ENCODE data around the gene TAF1C.
"Not testable (repeated sequence)": the region's sequence is repeated elsewhere in the genome, so short reads cannot be mapped to it uniquely, and the experiment has no call there.

TAF1C gene

GRCh38 chr16:84207251-84207650, 20.4 kb upstream of the TAF1C start:
- no peak for DNase-seq

- no peak for DNase-seq
Measured at GRCh38 chr16:84205976-84206691, 19.3 kb upstream of the TAF1C start.

DNA sequence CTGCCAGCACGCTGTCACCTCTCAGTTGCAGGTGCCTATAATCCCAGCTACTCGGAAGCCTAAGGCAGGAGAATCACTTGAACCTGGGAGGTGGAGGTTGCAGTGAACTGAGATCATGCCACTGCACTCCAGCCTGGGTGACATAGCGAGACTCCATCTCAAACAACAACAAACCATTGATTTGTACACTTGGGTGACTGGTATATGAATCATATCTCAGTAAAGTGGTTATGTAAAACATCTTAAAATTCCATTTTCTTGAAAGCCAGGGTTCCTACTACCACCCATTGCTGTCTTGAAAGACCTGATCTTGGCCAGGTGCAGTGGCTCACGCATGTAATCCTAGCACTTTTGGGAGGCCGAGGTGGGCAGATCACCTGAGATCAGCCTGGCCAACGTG, 18.3 kb upstream of the TAF1C start:
- DNase-seq: not testable (repeated sequence)

GRCh38 chr16:84204551-84204950, 17.7 kb upstream of the TAF1C start:
- DNase-seq: not testable (repeated sequence)

GRCh38 chr16:84199861-84200260, 13.0 kb upstream of the TAF1C start:
- DNase-seq: peak in 1 of 2 donors; percentile 36

GRCh38 chr16:84199097-84199496, 12.2 kb upstream of the TAF1C start:
- no peak for DNase-seq

- DNase-seq: no peak
Measured at GRCh38 chr16:84198401-84198800, 11.5 kb upstream of the TAF1C start.

DNA sequence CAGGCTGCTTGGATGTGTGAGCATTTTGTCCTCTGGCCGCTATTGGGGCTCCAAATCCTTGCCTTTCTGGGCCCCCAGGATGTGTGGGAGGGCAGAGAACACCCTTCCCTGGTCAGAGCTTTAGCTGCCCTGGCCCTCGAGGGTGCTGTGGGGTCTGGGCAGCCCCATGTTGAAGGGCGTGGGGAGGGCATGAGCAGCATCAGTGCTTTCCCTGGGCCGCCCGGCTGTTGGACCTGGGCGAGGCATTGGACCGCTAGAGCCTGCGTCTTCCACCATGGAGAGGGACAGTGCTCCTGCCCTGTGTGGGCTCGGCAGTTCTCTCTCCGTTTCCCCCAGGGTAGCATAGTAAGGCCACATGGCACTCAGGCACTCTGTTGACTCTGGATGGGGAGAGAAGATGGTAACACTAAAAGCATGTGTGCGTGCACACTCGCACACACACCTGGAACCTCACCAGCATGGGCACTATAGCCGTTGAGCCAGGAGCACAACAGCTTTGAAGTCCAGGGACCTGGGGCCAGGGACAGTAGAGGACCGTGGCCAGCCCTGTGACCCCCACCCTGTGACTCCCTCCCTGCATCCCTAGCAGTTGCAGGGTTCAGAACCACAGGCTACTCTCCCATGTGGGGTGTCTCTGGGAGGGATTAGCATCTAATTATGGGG, 10.7 kb upstream of the TAF1C start:
- no peak for DNase-seq

DNA sequence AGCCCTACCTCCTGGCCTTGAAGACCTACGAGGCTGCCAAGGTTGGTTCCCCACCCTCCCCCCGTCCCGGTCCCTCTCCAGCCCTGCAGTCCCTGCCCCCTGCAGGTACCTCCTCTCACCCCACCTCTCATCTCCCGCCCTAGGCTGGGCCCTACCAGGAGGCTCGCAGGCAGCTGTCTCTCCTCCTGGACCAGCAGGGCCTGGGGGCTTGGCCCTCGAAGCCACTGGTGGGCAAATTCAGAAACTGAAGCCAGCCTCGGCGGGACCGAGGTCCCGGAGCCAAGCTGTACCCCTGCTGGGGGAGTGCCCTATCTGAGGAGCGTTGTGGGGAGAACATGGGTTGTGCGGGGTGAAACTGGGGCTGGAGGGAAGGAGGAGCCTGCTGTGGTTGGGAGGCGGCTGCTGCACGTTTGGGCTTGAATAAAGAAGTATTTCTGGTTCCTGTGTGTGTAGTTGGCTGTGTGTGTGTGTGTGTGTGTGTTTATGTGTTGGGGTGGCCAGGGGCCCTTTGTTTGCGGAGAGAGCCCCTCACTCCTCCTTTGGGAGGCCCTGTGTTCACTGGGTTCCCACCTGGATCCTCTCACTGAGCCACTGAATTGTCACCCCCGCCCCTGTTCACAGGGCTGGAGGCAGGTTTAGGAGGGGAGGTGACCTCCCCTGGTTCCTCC, 10.0 kb upstream of the TAF1C start:
- DNase-seq: no peak

DNA sequence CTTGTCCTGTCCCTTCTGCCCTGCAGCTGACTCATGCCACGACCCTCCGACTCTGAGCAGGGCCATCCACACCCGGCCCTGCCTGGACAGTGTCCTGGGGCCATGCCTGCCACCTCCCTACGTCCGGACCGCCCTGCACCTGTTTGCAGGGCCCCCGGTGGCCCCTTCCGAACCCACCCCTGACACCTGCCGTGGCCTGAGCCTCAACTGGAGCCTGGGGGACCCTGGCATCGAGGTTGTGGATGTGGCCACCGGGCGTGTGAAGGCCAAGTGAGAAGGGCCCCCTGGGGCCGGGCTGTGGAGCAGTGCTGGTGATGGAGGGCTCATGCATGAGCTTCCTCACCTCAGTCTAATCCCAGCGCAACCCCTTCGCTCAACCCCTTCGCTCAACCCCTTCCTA, 9.2 kb upstream of the TAF1C start:
- DNase-seq: no peak

DNA sequence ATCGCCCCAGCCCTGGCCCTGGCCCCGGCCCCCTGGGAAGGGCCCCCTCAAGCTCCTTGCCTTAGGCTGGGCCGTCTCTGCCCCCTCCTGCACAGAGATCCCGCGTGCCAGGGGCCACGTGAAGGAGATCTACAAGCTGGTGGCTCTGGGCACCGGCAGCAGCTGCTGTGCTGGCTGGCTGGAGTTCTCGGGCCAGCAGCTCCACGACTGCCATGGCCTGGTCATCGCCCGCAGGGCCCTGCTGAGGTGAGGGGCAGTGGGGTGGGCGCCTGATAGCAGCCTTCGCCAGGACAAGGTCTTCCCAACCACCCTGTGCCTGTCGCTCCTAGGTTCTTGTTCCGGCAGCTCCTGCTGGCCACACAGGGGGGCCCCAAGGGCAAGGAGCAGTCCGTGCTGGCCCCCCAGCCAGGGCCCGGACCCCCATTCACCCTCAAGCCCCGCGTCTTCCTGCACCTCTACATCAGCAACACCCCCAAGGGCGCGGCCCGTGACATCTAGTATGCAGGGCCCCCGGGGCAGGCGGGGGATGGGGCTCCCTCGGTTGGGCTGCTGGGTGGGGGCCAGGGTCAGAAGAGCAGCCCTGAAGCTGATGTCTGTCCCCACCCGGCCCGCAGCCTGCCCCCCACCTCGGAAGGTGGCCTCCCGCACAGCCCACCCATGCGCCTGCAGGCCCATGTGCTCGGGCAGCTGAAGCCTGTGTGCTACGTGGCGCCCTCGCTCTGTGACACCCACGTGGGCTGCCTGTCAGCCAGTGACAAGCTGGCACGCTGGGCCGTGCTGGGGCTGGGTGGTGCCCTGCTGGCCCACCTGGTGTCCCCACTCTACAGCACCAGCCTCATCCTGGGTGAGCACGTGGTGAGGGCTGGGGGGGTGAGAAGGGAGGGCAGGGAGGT, 8.6 kb upstream of the TAF1C start:
- no peak for DNase-seq

DNA sequence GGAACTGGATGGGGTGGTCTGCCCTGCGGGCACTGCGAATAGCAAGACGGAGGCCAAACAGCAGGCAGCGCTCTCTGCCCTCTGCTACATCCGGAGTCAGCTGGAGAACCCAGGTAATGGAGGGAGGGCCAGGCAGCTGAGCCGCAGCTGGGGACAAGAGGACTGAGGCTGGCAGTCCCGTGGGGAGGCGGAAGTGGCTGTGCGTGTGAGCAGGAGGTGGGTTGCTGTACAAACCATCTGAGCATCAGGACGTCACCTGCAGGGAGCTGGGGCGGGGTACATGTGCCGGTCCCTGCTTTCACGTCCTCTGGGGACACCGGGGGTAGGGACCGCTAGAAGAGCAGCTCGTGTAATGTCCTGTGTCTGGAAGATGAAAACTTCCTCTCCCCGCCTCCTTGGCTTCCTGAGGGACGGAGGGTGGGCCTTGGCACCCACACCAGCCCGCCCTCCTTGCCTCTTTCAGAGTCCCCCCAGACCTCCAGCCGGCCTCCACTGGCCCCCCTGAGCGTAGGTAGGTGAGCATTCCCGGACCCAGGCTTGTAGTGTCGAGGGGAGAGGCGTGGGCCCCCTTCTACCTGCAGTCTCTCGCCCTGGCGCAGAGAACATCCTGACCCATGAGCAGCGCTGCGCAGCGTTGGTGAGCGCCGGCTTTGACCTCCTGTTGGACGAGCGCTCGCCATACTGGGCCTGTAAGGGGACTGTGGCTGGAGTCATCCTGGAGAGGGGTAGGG, 7.8 kb upstream of the TAF1C start:
- peak; percentile 26 to 29 for DNase-seq

DNA sequence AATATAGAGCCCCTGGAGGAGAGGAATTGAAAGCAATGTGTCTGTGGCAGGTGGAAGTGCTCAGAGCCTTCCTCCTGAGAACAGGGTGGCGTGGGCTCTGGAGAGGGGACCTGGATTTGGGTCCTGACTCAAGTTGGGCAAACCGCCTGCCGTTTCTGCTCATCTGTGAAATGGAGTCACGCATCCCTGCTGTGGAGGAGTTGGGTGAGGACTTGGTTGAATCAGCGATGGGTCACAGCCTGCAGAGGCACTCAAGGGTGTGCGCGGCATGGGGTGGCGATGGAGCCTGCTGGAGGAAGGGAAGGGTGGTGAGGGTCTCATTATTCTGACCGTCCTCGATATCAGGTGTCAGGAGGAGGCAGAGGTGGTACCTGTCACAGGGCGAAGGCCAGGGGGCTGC, 7.2 kb upstream of the TAF1C start:
- no peak for DNase-seq

GRCh38 chr16:84193480-84193879, 6.6 kb upstream of the TAF1C start:
- DNase-seq: no peak

DNA sequence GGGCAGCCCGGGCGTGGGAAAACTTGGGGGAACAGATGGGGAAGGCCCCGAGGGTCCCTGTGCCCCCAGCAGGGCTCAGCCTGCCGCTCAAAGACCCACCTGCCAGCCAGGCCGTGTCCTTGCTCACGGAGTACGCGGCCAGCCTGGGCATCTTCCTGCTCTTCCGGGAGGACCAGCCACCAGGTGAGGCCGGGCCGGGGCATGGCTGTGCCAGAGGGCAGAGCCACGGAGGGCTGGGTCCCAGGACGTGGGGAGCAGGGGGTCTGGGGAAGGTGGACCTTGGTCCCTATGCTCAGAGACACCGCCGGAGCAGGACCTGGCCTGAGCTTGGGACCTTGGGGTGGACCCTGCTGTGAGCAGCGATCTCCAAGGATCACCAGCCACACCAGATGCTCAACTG, 4.6 kb upstream of the TAF1C start:
- no peak for DNase-seq

DNA sequence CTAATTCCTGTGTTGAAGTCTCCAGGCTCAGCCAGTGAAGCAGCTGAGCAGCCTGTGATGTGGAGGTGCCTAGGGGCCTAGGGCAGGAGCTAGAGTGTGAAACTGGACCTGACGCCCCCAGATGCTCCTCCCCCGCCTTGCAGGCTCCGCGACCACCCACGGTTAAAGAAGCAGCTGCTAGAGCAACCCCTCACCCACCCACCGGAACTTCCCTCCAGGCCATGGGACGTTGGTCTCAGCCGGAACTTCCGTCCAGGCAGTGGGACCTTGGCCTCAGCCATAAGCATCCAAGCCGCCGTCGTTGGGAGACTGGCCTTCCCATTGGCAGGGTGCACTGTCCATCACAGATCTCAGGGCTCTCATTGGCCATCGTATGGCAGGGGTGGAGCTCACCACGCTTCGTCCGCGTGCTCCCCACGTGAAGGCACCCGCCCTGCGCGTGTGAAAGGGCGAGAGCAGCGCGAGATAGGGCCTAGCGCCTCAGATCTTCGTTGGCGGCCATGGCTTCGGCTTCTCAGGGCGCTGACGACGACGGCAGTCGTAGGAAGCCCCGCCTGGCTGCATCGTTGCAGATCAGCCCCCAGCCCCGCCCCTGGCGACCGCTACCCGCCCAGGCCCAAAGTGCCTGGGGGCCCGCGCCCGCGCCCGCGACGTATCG, 4.0 kb upstream of the TAF1C start, which contains the start of gene ADAD2:
Gene ADAD2 (plus strand): TSS at position 427 of the 658 bp plus-strand sequence. CDS start 74 bp downstream, at position 501.
- DNase-seq: no peak

DNA sequence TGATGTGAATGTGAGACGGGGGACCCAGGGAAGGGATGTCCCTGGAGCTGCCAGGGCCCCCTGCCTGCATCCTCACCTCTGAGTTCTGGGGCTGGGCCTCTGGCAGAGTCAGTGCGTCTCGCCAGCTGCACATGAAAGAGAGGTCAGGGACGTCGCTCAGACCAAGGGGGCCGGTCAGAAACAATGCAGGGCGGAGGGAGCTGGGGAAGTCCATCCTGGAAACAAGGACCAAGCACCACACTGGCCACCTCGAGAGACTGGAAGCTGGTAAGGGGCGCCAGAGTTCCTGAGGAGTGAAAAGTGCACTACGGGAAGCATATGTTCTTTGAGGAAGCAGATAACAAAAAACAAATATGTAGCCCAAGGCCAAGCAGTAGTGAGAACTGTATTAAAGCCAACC, 2.1 kb downstream of the TAF1C start:
- DNase-seq: no peak

- no peak for DNase-seq
Measured at GRCh38 chr16:84183911-84184591, 2.8 kb downstream of the TAF1C start.

DNA sequence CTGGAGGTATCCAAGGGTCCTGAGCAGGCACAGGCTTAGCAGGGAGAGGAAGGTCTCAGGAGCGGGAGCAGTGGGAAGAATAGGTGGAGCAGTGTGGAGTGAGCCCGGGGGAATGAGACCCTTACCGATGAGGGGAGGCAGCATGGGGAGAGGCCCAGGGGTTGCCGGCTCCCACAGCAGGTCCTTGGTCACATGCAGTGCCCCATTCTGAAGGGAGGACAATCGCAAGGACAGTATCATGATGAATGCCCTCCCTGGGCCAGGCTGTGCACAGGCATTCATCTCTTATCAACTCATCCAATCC, 3.3 kb downstream of the TAF1C start:
- no peak for DNase-seq

GRCh38 chr16:84182680-84183571, 3.9 kb downstream of the TAF1C start:
- no peak for DNase-seq
